IMR-90 (cell line): ENCODE data around the gene CTNND2. TPM values are rescaled to one million over a fixed set of nuclear protein-coding genes. Genes with fewer than 3 reads are reported as not detected.

ENCODE experiments used
- ATAC-seq: fragments of 200-7000 bp; cut with Tn5 transposase; 2 replicates; pipeline ENCODE4 v1.9.1; 2020; ENCODE audit warnings: low read depth, mild to moderate bottlenecking, moderate library complexity
- BruUV-seq: library from RNA; stranded (reverse); fragments of 400-500 nt; replicated peaks from 2 replicates; lab custom pipeline; 2021; lab: Mats Ljungman, UMichigan
- CTCF ChIA-PET: fragments of 300-600 bp; formaldehyde crosslinking; extraction: SDS; loops from one replicate; lab custom pipeline; 2021; ENCODE audit warnings: antibody characterized with exemption; lab: Yijun Ruan, JAX
- POLR2A ChIA-PET: fragments of 300-600 bp; sonication (Branson Sonifier 250); formaldehyde crosslinking; loops from one replicate; lab custom pipeline; 2022; ENCODE audit warnings: antibody characterized with exemption; ENCODE audit not compliant: unreplicated experiment; lab: Charles Lee
- DNase-seq: peaks from one replicate; pipeline ENCODE4 v3.0.0; 2013
- H2AFZ ChIP-seq: replicated peaks from 2 replicates; pipeline ENCODE3; 2013; ENCODE audit warnings: low read length, mild to moderate bottlenecking; ENCODE audit not compliant: poor library complexity
- H2AK5ac ChIP-seq: 2 replicates; pipeline ENCODE4 v1.6.1; 2013; ENCODE audit warnings: low read depth, low read length, inconsistent platforms
- H2AK9ac ChIP-seq: replicated peaks from 2 replicates; pipeline ENCODE3; 2013; ENCODE audit warnings: mild to moderate bottlenecking, low read depth, low read length, moderate library complexity; ENCODE audit not compliant: poor library complexity
- H2BK120ac ChIP-seq: 2 replicates; pipeline ENCODE4 v1.6.1; 2013; ENCODE audit warnings: low read depth, low read length, inconsistent platforms
- H2BK15ac ChIP-seq: 3 replicates; pipeline ENCODE4 v1.6.1; 2013; ENCODE audit warnings: low read depth, low read length, inconsistent platforms
- H2BK20ac ChIP-seq: 2 replicates; pipeline ENCODE4 v1.6.1; 2013; ENCODE audit warnings: low read depth, mild to moderate bottlenecking, inconsistent platforms, low read length, moderate library complexity
- H2BK5ac ChIP-seq: 2 replicates; pipeline ENCODE4 v1.6.1; 2013; ENCODE audit warnings: mild to moderate bottlenecking, low read depth, low read length, inconsistent platforms; ENCODE audit not compliant: poor library complexity, severe bottlenecking
- H3K14ac ChIP-seq: replicated peaks from 2 replicates; pipeline ENCODE4 v1.6.1; 2013; ENCODE audit warnings: low read depth, low read length, inconsistent platforms
- H3K18ac ChIP-seq: 2 replicates; pipeline ENCODE4 v1.6.1; 2013; ENCODE audit warnings: low read depth, low read length, control low read depth
- H3K23ac ChIP-seq: 2 replicates; pipeline ENCODE4 v1.6.1; 2013; ENCODE audit warnings: low read depth, low read length, inconsistent platforms
- H3K27ac ChIP-seq: 2 replicates; pipeline ENCODE4 v1.5.1; 2013; ENCODE audit warnings: mild to moderate bottlenecking, control low read depth, low read length; ENCODE audit not compliant: insufficient read depth
- H3K27me3 ChIP-seq: 2 replicates; pipeline ENCODE4 v1.6.1; 2013; ENCODE audit warnings: low read length; ENCODE audit not compliant: control insufficient read depth, insufficient read depth
- H3K36me3 ChIP-seq: 2 replicates; pipeline ENCODE4 v1.6.1; 2013; ENCODE audit warnings: low read length, mixed read lengths; ENCODE audit not compliant: control insufficient read depth, insufficient read depth
- H3K4ac ChIP-seq: 2 replicates; pipeline ENCODE4 v1.6.1; 2013; ENCODE audit warnings: low read depth, low read length, inconsistent platforms
- H3K4me1 ChIP-seq: 2 replicates; pipeline ENCODE4 v1.6.1; 2013; ENCODE audit warnings: low read length, mixed read lengths; ENCODE audit not compliant: control insufficient read depth, insufficient read depth
- H3K4me2 ChIP-seq: 2 replicates; pipeline ENCODE4 v1.6.1; 2013; ENCODE audit warnings: low read depth, mild to moderate bottlenecking, control low read depth, low read length, moderate library complexity
- H3K4me3 ChIP-seq: 2 replicates; pipeline ENCODE4 v1.5.1; 2013; ENCODE audit warnings: low read depth, mild to moderate bottlenecking, control low read depth, low read length, moderate library complexity; ENCODE audit not compliant: insufficient read depth
- H3K56ac ChIP-seq: 2 replicates; pipeline ENCODE4 v1.6.1; 2013; ENCODE audit warnings: low read length, inconsistent platforms; ENCODE audit not compliant: insufficient read depth; ENCODE audit errors: extremely low read depth
- H3K79me1 ChIP-seq, 2 experiments: 2 replicates each; pipeline ENCODE4 v1.6.1; 2013; ENCODE audit warnings: low read length in 2 of 2, inconsistent platforms in 1 of 2, low read depth in 1 of 2
- H3K9ac ChIP-seq: 2 replicates; pipeline ENCODE4 v1.6.1; 2013; ENCODE audit warnings: low read depth, low read length, control low read depth
- H3K9me1 ChIP-seq: 2 replicates; pipeline ENCODE4 v1.6.1; 2013; ENCODE audit warnings: low read length, inconsistent platforms; ENCODE audit not compliant: insufficient read depth
- H3K9me3 ChIP-seq: 2 replicates; pipeline ENCODE4 v1.6.1; 2013; ENCODE audit warnings: low read length; ENCODE audit not compliant: control insufficient read depth, insufficient read depth
- H4K20me1 ChIP-seq: 2 replicates; pipeline ENCODE4 v1.6.1; 2013; ENCODE audit warnings: low read length, inconsistent platforms; ENCODE audit not compliant: insufficient read depth
- H4K5ac ChIP-seq: 2 replicates; pipeline ENCODE4 v1.6.1; 2013; ENCODE audit warnings: mild to moderate bottlenecking, low read depth, low read length, control low read depth
- H4K8ac ChIP-seq, 2 experiments: 2 replicates each; pipeline ENCODE4 v1.6.1; 2013; ENCODE audit warnings: low read depth in 2 of 2, low read length in 2 of 2, control low read depth in 1 of 2, inconsistent platforms in 1 of 2
- H4K91ac ChIP-seq: 2 replicates; pipeline ENCODE4 v1.6.1; 2013; ENCODE audit warnings: low read depth, low read length, inconsistent platforms; ENCODE audit not compliant: insufficient read depth
- MAFK ChIP-seq: IDR thresholded peaks from 2 replicates; pipeline ENCODE4 v1.6.1; 2012; ENCODE audit warnings: low read depth, low read length, improper control_type of control experiment
- SMC3 ChIP-seq: fragments of 150-350 bp; IDR thresholded peaks from 2 replicates; pipeline ENCODE4 v1.6.1; 2016; ENCODE audit warnings: low read depth, mild to moderate bottlenecking, antibody characterized with exemption, low read length, moderate library complexity
- WGBS, 2 experiments: methylation state at CpG; one replicate each; pipeline versions ENCODE4 v1.1.5 to v1.1.7; 2013; ENCODE audit warnings: missing lambda C conversion rate in 2 of 2; ENCODE audit not compliant: insufficient read length in 1 of 2; ENCODE audit errors: extremely low coverage in 2 of 2; 5-methylcytosine and 5-hydroxymethylcytosine counted together
- dilution Hi-C: fragments of 300-500 bp; cut with HindIII; formaldehyde crosslinking; loops from one replicate; pipeline ENCODE4 v1.14.3; 2018; ENCODE audit warnings: low sequenced_read_pairs; ENCODE audit not compliant: unreplicated experiment
- in situ Hi-C: fragments of 300-500 bp; cut with MboI; formaldehyde crosslinking; loops from 3 replicates; pipeline ENCODE4 v1.14.3; 2019; ENCODE audit warnings: low sequenced_read_pairs, inconsistent platforms, mixed read lengths
- intact Hi-C: fragments of 100-400 bp; cut with micrococcal nuclease; formaldehyde crosslinking; loops from 2 replicates; pipeline ENCODE4 v1.10.0; 2022
- polyA plus RNA-seq, 3 experiments: library from polyadenylated mRNA; depleted of rRNA; stranded (reverse); fragments of >200 nt; gene quantifications; 2 replicates each; pipeline ENCODE4 v1.2.3, GENCODE V29; 2012; ENCODE audit warnings: low replicate concordance in 1 of 3
- total RNA-seq: library from RNA; depleted of rRNA; stranded (reverse); fragments of >200 nt; gene quantifications from 2 replicates; pipeline ENCODE4 v1.2.3, GENCODE V29; 2012

CTNND2 gene
- total and polyA plus RNA-seq, 2 of the 4 experiments (the other 2 are of a cell fraction): not detected

DNA sequence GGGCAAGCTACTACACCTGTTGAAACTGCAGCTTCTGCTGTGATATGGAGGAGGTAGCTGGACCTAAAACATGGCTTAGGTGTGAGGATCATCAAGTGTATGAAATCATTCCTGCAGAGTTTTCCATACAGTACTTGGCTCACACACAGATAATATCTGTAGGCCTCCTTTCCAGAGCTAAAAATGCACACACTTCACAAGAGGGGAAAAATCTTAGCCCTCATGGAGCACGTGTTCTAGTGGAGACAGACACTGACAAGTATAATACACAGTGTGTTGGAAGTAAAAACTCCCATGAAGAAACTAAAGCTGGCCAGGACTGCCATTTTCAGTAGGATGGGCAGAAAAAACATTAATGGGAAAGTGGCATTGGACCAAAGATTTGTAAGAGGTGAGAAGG is 216.7 kb downstream of the CTNND2 start:
- no CpG with 5 or more reads among the region's 1 CpG for WGBS, 2 experiments

More for the DNA sequence above, 216.7 kb downstream of the CTNND2 start:
- Histone ChIP-seq H3K23ac (no peak overlapping the region), H3K14ac (no peak overlapping the region), H3K18ac (no peak overlapping the region), H3K27ac (no peak overlapping the region), H3K4me1 (no peaks in the 10 kb centered on the region), H4K5ac (no peak overlapping the region), H3K27me3 (no peaks in the 10 kb centered on the region), H3K36me3 (no peaks in the 10 kb centered on the region), H3K9me3 (peaks cover 4% of the 10 kb centered on the region; the same call in 1 of the 2 replicates), H2BK120ac (no peak overlapping the region), H2BK20ac (no peak overlapping the region), H3K79me1 (no peaks in the 10 kb centered on the region), H3K9me1 (no peaks in the 10 kb centered on the region), H3K4ac (no peak overlapping the region), H3K4me2 (no peak overlapping the region), H2BK5ac (no peak overlapping the region), H2AFZ (no peak overlapping the region), H3K9ac (no peak overlapping the region), H2BK15ac (no peak overlapping the region), H4K91ac (no peak overlapping the region), H4K20me1 (no peaks in the 10 kb centered on the region), H2AK9ac (no peak overlapping the region), H4K8ac (no peak overlapping the region), H3K56ac (no peak overlapping the region), H3K4me3 (no peak overlapping the region), H2AK5ac (no peak overlapping the region)
- ChIA-PET CTCF (no interaction called here), POLR2A (no interaction called here)
- dilution Hi-C loops (no loop called here), intact Hi-C loops (no loop called here), in situ Hi-C loops (no loop called here)
- ATAC-seq: no peak
- DNase-seq: no peak
- no TSS peak for BruUV-seq
- no peak for TF ChIP-seq MAFK
- no peak for TF ChIP-seq SMC3
